Forelimb muscle (tissue), 1 donor: ENCODE measurements around the gene HOTAIR. TPM values are rescaled to one million over a fixed set of nuclear protein-coding genes. Genes with fewer than 3 reads are reported as not detected.

ENCODE experiments used
- DNase-seq: peaks from one replicate; pipeline ENCODE4 v3.0.0-alpha.2; 2013; ENCODE audit warnings: low read depth
- polyA plus RNA-seq: library from polyadenylated mRNA; unstranded; fragments of 120-200 nt; gene quantifications from one replicate; pipeline ENCODE4 v1.2.1, GENCODE V29; 2013; ENCODE audit not compliant: insufficient read length

The HOTAIR gene
- polyA plus RNA-seq, 1 donor, result not detected

DNA sequence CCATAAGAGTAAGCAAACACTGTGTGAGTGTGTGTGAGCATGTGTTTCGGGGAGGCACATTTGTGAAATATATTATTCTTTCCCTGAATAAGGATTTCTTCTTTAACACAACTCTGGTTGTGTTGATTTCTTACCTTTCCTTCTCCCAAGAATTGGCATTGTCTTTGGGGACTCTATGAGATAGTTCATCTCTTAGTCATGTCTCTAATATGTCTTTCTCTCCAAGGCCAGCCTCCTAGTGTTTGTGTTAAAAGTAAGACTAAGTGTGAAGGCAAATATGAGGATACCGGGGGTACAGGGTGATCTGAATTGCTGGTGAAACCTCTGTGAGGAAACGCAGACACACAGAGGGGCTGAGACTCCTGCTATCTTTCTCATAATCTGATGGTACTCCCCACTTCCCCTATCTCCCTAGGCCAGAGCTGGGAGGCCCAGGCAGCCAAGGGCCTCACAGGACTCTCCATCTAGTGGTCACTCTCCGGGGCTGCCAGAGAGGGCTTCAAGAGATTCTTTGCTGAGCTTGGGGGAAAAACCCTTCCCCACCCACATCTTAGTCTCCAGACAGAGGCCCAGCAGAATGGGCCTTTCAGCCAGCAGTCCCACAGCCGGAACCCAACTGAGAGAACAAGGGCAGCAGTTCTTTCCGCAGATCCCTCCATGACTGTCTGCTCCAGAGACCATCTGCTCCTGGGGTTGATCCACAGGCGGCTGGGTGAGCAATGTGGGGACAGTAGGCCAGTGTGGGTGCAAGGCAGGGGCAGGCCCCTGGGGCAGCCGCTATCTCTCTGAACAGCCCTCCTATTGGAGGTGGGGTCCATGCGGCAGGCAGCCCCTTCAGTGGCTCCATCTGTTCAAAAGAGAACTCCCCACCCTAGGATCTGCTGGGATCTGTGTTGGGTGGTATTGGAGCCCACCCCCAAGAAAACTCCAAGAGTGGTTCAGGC lies 25.8 kb downstream of the HOTAIR start:
- DNase-seq, result no peak

DNA sequence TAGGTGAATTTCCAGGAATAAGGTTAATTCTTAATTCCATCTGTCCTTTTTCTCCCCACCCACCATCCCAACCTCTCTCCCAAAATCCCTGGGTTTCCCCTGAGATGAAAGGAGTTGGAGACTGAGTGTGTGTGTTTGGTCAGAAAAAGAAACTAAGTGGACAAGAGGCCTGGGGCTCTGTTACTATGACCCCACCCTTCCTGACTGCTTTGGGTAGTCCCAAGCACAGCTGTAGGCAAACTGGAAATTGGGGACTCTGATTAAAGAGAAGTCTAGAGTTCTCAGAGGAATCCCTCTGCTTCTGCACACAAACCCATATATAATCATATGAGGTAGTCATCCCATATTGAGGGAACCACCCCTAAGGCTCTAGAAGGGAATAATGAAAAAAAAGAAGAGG lies 27.0 kb downstream of the HOTAIR start:
- no peak for DNase-seq

DNA sequence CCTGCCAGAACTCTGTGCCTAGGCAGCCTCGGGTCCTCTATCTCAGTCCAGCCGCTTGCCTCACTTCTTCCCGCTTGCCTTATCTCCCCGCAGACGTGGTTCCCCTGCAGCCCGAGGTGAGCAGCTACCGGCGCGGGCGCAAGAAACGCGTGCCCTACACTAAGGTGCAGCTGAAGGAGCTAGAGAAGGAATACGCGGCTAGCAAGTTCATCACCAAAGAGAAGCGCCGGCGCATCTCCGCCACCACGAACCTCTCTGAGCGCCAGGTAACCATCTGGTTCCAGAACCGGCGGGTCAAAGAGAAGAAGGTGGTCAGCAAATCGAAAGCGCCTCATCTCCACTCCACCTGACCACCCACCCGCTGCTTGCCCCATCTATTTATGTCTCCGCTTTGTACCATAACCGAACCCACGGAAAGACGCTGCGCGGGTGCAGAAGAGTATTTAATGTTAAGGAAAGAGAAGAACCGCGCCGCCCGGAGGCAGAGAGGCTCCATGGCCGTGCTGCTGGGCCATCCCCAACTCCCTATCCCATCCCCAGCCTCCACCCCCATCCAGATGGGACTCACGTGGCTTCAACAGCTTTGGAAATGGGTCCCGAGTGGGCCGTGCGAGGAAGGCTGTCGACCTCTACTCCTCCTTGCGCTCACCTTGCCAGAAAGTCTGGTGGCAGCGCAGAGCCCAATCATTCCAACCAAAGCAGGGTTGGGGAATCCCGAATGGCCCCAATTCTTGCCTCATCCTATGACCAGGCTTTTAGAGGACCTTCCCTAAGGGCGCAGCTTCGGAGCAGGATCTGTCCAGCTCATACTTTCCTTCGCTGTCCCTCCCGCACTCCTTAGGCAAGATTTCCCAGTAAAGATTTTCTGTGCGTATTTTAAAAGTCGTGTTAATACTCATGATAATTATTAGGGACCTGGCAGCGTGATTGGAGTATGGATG lies 29.6 kb downstream of the HOTAIR start:
- DNase-seq, result no peak

DNA sequence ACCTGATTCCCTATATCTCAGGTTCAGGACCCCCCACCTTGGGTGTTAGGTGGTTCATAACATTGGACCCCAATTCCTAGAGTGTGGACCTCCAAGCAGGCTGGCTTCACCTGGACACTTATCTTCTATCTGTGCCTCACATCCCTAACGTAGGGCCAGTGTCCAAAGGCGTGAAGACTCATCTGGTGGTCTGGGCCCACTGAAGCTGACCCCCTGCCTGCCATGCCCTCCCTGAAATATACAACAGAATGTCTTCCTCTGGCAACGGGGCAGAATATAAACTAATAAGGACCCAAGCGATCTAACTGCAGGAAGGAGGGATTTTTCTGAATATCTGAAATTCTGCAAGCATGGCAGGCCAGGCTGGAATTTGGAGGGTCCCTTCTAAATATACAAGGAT lies 30.5 kb downstream of the HOTAIR start:
- no peak for DNase-seq

DNA sequence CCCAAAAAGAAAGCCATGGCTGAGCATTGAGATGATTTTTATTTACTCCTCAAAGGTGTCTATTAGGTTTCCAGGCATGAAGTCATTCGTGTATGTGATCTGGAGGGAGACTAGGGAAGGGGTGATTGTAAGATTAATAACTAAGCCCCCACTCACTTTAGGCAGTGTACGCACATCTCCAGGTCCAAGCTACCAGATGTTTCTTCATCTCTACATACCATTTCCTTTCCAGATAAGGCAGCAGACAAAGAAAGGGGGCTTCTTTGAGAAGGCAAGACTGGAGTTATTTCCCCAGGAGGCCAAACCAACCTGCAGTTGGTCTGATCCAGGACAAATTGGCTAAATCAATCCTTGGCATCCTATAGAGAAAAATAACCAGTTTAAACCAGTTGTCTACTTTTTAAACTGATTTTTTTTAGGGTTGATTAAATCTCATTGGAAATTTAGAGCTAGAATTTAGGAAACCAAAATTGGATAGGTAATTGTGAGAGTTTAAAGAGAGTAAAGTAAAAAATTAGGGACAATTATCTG lies 32.2 kb downstream of the HOTAIR start:
- DNase-seq, result no peak

DNA sequence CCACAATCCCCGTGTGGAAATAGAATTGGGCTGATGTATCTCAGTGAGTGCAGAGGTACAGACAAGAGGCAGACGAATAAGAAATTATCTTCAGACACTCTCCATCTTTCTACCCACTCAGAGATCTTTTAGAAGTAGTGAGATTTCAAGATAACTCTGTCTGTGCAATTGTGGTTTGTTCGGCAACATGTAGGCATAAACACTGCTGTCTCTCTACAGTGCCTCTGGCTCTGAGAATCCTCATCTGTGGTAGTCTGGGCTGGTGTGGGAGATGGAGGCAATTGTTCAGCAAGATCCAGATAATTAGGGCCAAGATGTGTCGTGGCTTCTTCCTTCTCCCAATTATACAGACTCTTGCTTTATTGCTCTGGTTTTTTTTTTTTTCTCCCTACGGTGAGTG lies 33.0 kb downstream of the HOTAIR start:
- DNase-seq, result no peak

DNA sequence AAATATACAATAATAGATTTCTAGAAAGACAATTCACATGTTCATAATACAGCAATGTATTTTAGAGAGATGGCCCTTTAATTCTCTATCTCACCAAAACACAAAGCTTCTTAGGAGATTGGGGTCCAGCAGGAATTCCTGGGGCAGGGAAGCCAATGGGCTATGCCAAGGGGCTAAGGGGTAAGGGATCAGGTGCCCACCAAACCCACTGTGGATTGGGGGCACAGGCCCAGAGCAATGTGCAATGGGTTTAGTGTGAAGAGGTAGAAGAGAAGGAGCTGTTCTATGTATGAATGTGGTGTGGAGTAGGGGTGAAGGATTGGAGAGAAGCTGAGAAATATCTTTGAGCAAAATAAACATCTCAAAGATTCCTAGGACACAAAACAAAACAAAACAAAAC lies 33.6 kb downstream of the HOTAIR start:
- DNase-seq, result no peak

DNA sequence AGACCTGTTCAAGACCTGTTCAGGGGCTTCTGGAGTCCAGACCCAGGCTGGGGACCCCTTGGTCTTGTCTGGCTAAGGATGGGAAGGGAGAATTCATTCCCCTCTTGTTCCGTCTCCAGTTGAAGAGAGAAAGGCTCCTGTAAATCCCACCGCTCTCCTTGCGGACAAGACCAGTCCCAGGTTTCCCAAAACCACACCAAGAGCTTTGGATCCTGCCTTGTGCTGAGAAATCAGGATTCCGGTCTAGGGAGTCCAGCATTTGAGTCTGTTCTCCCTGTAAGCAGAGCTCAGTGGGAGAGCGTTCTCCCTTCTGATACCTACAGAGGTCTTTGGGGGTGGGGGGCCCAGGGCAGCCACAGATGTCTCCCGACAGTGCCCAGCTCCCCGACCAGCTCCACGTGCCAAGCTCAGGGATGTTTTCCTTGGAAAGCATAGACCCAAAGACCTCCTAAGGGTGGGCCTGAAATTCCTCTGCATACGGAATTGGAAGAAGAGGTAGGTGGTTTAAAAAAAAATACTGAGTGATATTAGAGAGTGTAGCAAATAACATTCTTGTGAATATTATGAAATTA lies 34.2 kb downstream of the HOTAIR start:
- DNase-seq, result no peak

DNA sequence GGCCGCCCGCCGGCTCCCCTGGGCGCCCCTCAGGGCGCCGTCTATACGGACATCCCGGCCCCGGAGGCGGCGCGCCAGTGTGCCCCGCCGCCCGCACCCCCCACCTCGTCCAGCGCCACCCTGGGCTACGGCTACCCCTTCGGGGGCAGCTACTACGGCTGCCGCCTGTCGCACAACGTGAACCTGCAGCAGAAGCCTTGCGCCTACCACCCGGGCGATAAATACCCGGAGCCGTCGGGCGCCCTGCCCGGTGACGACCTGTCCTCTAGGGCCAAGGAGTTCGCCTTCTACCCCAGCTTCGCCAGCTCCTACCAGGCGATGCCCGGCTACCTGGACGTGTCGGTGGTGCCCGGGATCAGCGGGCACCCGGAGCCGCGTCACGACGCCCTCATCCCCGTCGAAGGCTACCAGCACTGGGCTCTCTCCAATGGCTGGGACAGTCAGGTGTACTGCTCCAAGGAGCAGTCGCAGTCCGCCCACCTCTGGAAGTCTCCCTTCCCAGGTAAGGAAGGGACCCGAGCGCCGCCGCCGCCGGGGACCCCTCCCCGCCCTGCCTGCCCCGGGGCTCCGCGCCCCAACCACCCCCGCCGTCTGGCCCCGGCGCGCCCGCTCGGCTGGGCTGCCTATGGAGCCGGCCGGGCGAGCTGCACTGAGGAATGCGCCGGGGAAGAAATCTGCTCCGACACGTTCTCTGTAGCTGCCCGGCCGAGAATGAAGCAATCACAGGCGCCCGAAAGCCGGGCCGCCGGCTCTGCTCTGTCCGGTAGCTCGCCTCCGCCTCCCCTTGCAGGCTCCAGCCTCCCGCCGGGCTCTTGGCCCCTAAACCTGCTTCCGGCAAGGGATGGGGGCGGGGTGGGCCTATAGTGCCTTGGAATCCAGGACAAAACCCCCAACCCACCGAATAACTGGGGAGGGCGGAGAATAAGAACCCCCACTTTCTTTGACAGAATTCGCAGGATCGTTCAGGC lies 35.3 kb downstream of the HOTAIR start:
- no peak for DNase-seq

DNA sequence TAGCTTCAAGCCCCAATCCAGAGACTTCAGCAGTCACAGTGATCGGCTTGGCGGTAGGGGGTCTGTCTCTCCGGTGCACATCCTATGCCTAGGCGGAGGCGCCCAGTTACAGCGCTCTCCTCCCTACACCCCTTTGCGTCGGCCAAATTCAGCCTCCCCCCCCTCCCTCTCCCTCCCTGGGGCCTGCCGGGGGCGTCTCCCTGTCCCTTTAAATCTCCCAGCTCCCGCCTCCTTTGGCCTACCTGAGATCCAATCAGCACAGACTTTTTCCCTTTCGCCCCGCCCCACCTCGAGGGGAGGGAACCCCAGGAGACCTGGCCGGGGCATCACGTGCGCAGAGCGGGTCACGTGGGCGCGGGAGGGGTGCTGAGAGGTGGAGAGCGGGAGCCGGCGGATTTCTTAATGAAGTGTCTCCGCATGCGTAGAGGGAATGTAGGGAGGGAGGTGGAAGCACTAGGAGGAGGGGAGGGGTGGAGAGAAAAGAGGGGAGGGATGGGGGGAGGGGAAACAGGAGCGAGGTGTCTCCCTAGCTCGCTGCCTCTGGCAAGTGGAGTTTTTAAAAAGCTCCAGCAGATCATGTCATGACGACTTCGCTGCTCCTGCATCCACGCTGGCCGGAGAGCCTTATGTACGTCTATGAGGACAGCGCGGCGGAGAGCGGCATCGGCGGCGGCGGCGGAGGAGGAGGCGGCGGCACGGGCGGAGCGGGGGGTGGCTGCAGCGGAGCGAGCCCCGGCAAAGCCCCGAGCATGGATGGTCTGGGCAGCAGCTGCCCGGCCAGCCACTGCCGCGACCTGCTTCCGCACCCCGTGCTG lies 36.2 kb downstream of the HOTAIR start, which contains the start of gene HOXC13:
TSS of gene HOXC13 (plus strand) at position 506 of the 815 bp plus-strand sequence. CDS start at position 582, 76 bp downstream.
- no peak for DNase-seq

DNA sequence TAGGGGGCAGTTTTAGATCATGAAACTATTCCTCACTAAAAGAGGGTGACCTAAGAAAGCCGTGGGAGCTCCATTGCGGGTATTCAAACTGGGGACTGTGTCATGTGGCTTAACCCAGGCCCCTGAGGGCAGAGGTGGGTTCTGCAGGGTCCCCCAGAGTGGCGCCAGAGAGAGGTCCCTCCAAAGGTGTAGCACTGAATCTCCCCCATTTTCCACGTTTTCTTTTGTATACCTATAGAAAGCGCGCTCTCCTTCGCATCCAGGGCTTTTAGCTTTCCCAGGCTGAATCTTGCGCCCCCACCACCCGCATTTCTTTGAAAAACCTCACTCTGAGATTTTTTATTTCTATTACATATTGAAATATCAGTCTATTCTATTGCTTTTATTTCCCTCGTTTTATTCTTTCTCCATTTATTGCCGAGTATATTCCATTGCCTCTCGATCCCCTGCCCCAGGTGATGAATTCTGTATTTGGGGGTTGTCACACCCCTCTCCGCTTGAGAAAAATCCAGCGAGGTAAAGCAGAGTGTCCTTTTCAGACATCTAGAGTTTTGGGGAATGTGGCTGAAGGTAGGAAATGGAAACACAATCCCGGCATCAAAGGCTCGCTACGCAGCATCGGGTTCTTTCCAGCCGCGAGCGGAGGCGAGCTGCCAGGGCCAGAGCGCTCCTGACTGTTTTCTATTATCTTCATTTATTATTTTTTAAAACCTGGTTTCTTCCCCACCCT lies 37.0 kb downstream of the HOTAIR start:
- no peak for DNase-seq

DNA sequence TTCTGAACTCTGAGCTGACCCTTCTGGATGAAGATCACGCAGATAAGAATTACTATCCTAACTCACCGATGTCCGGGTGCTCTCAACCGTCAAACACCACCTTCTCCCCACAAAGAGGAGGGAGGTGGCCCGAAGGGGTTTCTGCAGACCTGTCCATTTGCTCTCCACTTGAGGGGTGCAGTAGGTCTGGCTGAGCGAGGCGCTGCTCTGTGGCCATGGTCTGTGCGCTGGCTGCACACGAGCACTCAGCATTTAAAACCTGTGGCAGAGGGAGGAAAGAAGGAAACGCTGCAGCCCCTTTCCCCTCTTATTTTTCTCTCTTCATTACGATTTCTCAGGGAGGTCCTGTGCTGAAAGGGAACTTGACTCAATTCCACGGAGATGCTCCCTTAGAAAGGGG lies 37.7 kb downstream of the HOTAIR start:
- DNase-seq, result no peak

DNA sequence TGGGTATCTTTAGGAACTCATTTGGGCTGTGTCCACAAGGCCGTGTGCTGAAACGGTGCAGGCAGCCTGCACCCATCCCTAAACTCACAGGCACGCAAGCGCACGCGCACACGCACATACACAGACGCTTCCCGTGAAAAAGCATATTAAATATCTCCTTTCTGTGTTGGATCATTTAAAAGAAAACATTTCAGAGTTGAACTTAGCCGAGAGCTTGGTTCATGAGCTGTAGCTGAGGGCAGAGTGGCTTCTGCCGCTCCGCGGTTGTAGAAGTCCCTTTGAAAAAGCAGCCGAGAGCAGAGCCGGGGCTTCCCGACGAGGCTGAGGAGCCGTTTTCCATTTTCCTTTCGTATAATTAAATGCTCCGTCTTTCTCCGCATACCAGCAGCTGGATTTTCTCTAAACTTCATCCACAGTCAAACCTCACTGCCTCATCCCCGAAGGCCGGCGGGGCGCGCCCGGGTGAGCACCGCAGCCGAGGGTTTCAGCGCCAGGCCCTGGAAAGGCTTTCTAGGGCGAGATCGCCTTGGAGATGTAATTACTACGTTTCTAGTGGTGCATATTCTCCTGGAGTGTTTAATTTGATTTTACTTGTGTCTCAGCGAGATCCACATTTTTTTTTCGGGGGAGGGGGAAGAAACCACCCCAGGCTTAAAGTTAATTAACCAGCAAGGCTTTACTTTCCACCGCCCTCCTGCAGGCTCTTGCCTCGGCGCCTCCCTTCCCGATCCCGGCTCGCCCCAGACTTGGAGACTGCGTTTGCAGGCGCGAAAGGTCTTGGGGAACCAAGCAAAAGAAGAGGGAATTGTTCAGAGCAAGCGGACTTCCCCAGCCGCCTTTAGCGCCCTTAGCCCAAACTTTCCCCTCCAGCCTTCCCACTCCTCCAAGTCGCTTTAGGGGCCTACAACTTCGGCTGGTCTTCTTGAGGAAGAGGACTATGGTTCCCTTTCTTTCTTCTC lies 39.1 kb downstream of the HOTAIR start:
- DNase-seq, result no peak

DNA sequence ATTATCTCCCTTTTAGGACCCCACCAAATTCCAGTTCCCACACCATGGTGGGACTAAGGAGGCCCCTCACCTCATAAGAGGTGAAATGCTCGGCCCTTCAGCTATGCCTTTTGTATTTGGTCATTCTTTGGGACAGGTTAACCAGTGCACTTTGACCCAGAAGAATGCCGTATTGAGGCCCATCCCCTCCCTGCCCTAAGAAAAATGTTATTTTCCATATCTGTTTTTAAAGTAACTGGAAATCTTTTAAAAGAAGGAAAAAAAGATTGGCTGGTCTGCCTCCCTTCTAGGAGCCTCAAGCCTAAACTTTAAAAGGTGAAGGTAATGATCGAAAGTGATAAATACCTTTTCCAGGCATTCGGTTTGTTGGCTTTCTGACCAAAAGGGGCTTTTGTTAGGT lies 41.8 kb downstream of the HOTAIR start:
- DNase-seq, result no peak

DNA sequence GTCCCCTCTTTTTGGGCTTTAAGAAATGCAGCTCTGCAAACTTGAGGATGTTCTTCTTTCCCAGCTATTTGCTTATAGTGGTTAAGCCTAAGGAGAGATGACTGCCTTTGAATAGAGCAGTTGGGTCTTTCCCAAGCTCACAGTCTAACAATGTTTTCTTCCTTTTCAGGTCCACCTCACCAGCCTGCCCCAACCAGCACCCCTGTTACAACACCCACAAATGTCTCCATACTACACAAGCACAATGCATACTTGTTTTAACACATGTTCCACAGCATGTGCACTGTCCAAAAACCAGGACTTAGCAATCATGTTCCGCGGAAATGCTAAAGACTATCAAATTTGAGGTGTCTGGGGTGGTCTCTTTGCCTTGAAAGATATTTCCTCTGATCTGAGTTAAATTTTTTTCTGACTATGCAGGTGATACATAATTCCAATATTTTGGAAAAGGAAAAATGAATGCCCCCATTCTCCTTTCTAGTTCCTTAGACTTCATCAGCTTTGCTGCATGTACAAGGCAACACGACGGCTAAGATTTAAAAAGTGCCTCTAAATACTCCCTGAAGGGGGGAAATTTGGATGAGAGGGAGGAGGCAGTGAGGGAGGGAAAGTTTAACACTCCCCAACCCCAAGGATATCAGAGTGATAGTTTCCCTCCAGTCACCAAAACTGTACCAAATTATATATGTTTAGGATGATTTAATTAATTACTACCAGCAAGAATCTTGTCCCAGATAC lies 42.7 kb downstream of the HOTAIR start:
- no peak for DNase-seq

DNA sequence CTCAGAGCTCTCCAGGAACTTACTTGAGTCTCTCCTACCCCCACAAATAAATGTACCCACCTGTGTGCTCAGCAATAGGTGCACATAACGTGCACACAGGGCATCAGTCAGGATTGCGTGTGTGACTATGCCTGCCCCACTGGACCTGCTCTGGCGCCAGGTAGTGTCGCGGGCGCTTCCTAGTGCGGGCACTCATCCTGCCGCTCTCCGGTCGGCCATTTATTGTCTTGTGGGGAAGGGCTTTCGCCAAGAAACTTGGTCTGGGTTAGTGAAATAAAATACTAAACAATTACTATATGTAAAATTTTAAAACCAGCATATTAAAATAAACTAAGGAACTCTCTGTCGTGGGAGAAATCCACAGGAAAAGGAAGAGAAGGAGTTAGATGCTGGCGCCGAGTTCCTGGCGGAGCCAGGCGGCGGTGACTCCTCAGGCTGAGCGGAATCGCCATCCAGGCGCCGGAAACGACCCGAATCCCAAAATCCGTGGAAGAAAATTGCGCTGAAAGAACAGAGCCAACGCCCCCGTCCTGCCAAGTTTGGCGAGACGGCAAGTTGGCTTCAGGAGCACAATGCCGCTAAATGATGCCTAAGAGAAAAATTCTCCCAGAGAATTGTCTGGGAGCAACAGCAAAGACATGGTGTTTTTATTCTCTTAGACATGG lies 44.0 kb downstream of the HOTAIR start:
- no peak for DNase-seq

DNA sequence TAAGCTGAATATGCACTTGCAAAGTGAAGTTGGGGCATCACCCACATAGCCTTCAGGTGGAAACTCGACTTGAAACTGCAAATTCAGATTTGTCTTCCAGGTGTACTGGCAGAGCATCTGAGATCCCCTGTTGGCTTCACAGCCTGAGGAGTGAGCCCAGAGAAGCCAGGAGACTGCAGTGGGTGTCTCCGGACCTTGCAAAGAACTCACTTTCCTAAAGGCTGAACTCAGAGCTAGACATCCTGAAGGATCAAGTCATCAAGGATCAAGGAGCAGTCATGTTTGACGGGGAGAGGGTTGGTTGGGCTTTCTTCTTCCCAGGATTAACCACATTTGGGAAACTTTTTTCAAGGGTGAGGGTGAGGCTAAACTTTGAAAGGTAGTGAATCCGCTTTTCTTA lies 45.2 kb downstream of the HOTAIR start:
- DNase-seq, result no peak
